ENCODE results near the gene HGFAC. TPM values are rescaled to one million over a fixed set of nuclear protein-coding genes. Genes with fewer than 3 reads are reported as not detected.

The HGFAC gene
- total RNA-seq (0.48 TPM), polyA plus RNA-seq (0.46 TPM)

- Histone ChIP-seq H3K27ac (ENCODE audit: low read depth) (no peak within 1 kb of the TSS), H3K36me3 (ENCODE audit: insufficient read depth) (no peaks in the 10 kb centered on the region), H3K4me1 (ENCODE audit: insufficient read depth) (no peaks in the 10 kb centered on the region), H3K4me3 (ENCODE audit: low read depth, low read length) (no peak within 1 kb of the TSS)
- WGBS, result 84% methylated on average over 27 of the region's 27 CpGs
- DNase-seq (ENCODE audit: extremely low spot score), result no peak
These were observed at the start of gene HGFAC for GRCh38 chr4:3441501-3442459. TSS of gene HGFAC (plus strand) at chr4:3441968. CDS start at chr4:3442002, 34 bp downstream.

GRCh38 chr4:3392321-3392720 is 49.4 kb upstream of the HGFAC start:
- H3K4me3 ChIP-seq (ENCODE audit: low read depth, low read length), result no peak overlapping the region
- no peak for DNase-seq (ENCODE audit: extremely low spot score)
- WGBS, result 85% methylated on average over 4 of the region's 4 CpGs

GRCh38 chr4:3393171-3393570 is 48.6 kb upstream of the HGFAC start:
- DNase-seq (ENCODE audit: extremely low spot score), result no peak
- Histone ChIP-seq H3K4me1 (ENCODE audit: insufficient read depth) (no peaks in the 10 kb centered on the region), H3K27ac (ENCODE audit: low read depth) (no peak overlapping the region), H3K36me3 (ENCODE audit: insufficient read depth) (no peaks in the 10 kb centered on the region), H3K4me3 (ENCODE audit: low read depth, low read length) (no peak overlapping the region)
- 91% methylated on average over 8 of the region's 8 CpGs for WGBS

More at GRCh38 chr4:3392321-3392720, 49.4 kb upstream of the HGFAC start:
- Histone ChIP-seq H3K4me1 (ENCODE audit: insufficient read depth) (no peaks in the 10 kb centered on the region), H3K27ac (ENCODE audit: low read depth) (no peak overlapping the region), H3K36me3 (ENCODE audit: insufficient read depth) (no peaks in the 10 kb centered on the region)

GRCh38 chr4:3396600-3396999 is 45.2 kb upstream of the HGFAC start:
- DNase-seq (ENCODE audit: extremely low spot score), result no peak
- no peaks in the 10 kb centered on the region for H3K4me1 ChIP-seq (ENCODE audit: insufficient read depth)
- H3K27ac ChIP-seq (ENCODE audit: low read depth), result no peak overlapping the region
- H3K36me3 ChIP-seq (ENCODE audit: insufficient read depth), result no peaks in the 10 kb centered on the region
- H3K4me3 ChIP-seq (ENCODE audit: low read depth, low read length), result no peak overlapping the region
- 96% methylated on average over 2 of the region's 2 CpGs for WGBS

GRCh38 chr4:3397128-3397527 is 44.6 kb upstream of the HGFAC start:
- no peak overlapping the region for H3K27ac ChIP-seq (ENCODE audit: low read depth)
- DNase-seq (ENCODE audit: extremely low spot score), result no peak
- H3K4me3 ChIP-seq (ENCODE audit: low read depth, low read length), result no peak overlapping the region
- 97% methylated on average over 11 of the region's 11 CpGs for WGBS
- no peaks in the 10 kb centered on the region for H3K4me1 ChIP-seq (ENCODE audit: insufficient read depth)
- no peaks in the 10 kb centered on the region for H3K36me3 ChIP-seq (ENCODE audit: insufficient read depth)

- 79% methylated on average over 5 of the region's 5 CpGs for WGBS
- DNase-seq (ENCODE audit: extremely low spot score), result no peak
- H3K4me1 ChIP-seq (ENCODE audit: insufficient read depth), result no peaks in the 10 kb centered on the region
- H3K36me3 ChIP-seq (ENCODE audit: insufficient read depth), result no peaks in the 10 kb centered on the region
- H3K27ac ChIP-seq (ENCODE audit: low read depth), result no peak overlapping the region
- no peak overlapping the region for H3K4me3 ChIP-seq (ENCODE audit: low read depth, low read length)
These were observed 42.2 kb upstream of the HGFAC start for GRCh38 chr4:3399277-3400194.

- DNase-seq (ENCODE audit: extremely low spot score), result no peak
- H3K36me3 ChIP-seq (ENCODE audit: insufficient read depth), result no peaks in the 10 kb centered on the region
- no peak overlapping the region for H3K4me3 ChIP-seq (ENCODE audit: low read depth, low read length)
- 91% methylated on average over 22 of the region's 22 CpGs for WGBS
- H3K4me1 ChIP-seq (ENCODE audit: insufficient read depth), result no peaks in the 10 kb centered on the region
- H3K27ac ChIP-seq (ENCODE audit: low read depth), result no peak overlapping the region
These were observed 40.2 kb upstream of the HGFAC start for GRCh38 chr4:3401436-3402171.

- Histone ChIP-seq H3K4me3 (ENCODE audit: low read depth, low read length) (no peak overlapping the region), H3K36me3 (ENCODE audit: insufficient read depth) (no peaks in the 10 kb centered on the region), H3K27ac (ENCODE audit: low read depth) (no peak overlapping the region), H3K4me1 (ENCODE audit: insufficient read depth) (no peaks in the 10 kb centered on the region)
- DNase-seq (ENCODE audit: extremely low spot score), result no peak
- 88% methylated on average over 15 of the region's 15 CpGs for WGBS
These were observed 39.0 kb upstream of the HGFAC start for GRCh38 chr4:3402491-3403347.

- no peak overlapping the region for H3K27ac ChIP-seq (ENCODE audit: low read depth)
- no peaks in the 10 kb centered on the region for H3K36me3 ChIP-seq (ENCODE audit: insufficient read depth)
- 94% methylated on average over 10 of the region's 10 CpGs for WGBS
- H3K4me3 ChIP-seq (ENCODE audit: low read depth, low read length), result no peak overlapping the region
- H3K4me1 ChIP-seq (ENCODE audit: insufficient read depth), result no peaks in the 10 kb centered on the region
- no peak for DNase-seq (ENCODE audit: extremely low spot score)
These were observed 38.3 kb upstream of the HGFAC start for GRCh38 chr4:3403348-3403906.

- DNase-seq (ENCODE audit: extremely low spot score), result no peak
- 96% methylated on average over 4 of the region's 4 CpGs for WGBS
- H3K4me3 ChIP-seq (ENCODE audit: low read depth, low read length), result no peak overlapping the region
- H3K36me3 ChIP-seq (ENCODE audit: insufficient read depth), result no peaks in the 10 kb centered on the region
- H3K4me1 ChIP-seq (ENCODE audit: insufficient read depth), result no peaks in the 10 kb centered on the region
- H3K27ac ChIP-seq (ENCODE audit: low read depth), result no peak overlapping the region
These were observed 37.2 kb upstream of the HGFAC start for GRCh38 chr4:3404546-3404945.

GRCh38 chr4:3405176-3405575 is 36.6 kb upstream of the HGFAC start:
- DNase-seq (ENCODE audit: extremely low spot score), result no peak
- Histone ChIP-seq H3K36me3 (ENCODE audit: insufficient read depth) (no peaks in the 10 kb centered on the region), H3K4me3 (ENCODE audit: low read depth, low read length) (no peak overlapping the region), H3K4me1 (ENCODE audit: insufficient read depth) (no peaks in the 10 kb centered on the region), H3K27ac (ENCODE audit: low read depth) (no peak overlapping the region)
- 87% methylated on average over 8 of the region's 8 CpGs for WGBS

- no peaks in the 10 kb centered on the region for H3K36me3 ChIP-seq (ENCODE audit: insufficient read depth)
- no peaks in the 10 kb centered on the region for H3K4me1 ChIP-seq (ENCODE audit: insufficient read depth)
- DNase-seq (ENCODE audit: extremely low spot score), result no peak
- WGBS, result 92% methylated on average over 13 of the region's 13 CpGs
- no peak overlapping the region for H3K27ac ChIP-seq (ENCODE audit: low read depth)
- H3K4me3 ChIP-seq (ENCODE audit: low read depth, low read length), result no peak overlapping the region
These were observed 35.7 kb upstream of the HGFAC start for GRCh38 chr4:3406021-3406420.

Measured in urinary bladder (tissue), 4 donors.